Keratinocyte (primary cell): ENCODE measurements around the gene GFAP.

Experiments
- EZH2 ChIP-seq: IDR thresholded peaks from one replicate; pipeline ENCODE4 v1.6.1; 2012; ENCODE audit warnings: inconsistent platforms, mild to moderate bottlenecking, low read length, moderate library complexity
- TF ChIP-seq, protein P1 (sequence below), 3 experiments: IDR thresholded peaks in 1 of 3; conservative IDR thresholded peaks in 1 of 3; optimal IDR thresholded peaks in 1 of 3; 2 replicates in 2 of 3; 3 replicates in 1 of 3; pipeline versions ENCODE3 to v1.5.1; 2011; ENCODE audit warnings: low read length in 3 of 3, mild to moderate bottlenecking in 3 of 3, moderate library complexity in 2 of 3, control low read depth in 1 of 3, inconsistent platforms in 1 of 3; ENCODE audit not compliant: insufficient read depth in 2 of 3; ENCODE audit errors: extremely low read depth in 1 of 3

DNA sequence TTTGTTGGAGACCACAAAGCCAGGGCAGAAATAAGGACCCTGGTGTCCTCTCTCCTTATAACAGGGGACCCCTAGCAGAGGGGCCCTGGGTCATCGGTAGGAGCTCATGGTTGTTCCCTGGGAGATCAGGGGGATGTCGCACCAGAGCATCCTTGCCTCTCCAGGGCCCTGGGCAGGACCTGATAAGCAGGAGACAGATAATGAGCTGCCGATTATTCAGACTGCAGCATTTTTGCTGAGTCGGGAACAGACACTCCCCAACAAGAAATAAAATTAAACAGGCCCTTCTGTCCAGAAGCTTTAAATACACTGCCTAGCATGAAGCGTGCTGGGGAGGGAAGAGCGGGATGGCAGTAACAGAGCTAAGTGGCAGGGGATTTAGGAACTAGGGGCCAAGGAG, 15.4 kb upstream of the GFAP start:
- TF ChIP-seq, protein P1, sequence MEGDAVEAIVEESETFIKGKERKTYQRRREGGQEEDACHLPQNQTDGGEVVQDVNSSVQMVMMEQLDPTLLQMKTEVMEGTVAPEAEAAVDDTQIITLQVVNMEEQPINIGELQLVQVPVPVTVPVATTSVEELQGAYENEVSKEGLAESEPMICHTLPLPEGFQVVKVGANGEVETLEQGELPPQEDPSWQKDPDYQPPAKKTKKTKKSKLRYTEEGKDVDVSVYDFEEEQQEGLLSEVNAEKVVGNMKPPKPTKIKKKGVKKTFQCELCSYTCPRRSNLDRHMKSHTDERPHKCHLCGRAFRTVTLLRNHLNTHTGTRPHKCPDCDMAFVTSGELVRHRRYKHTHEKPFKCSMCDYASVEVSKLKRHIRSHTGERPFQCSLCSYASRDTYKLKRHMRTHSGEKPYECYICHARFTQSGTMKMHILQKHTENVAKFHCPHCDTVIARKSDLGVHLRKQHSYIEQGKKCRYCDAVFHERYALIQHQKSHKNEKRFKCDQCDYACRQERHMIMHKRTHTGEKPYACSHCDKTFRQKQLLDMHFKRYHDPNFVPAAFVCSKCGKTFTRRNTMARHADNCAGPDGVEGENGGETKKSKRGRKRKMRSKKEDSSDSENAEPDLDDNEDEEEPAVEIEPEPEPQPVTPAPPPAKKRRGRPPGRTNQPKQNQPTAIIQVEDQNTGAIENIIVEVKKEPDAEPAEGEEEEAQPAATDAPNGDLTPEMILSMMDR (optimal IDR thresholded peaks at IDR 0.05 in 1 of 3, IDR thresholded peaks at IDR 0.05 in 1 of 3, conservative IDR thresholded peaks at IDR 0.05 in 1 of 3; ENCODE audit: extremely low read depth in 1 of 3, insufficient read depth in 2 of 3, low read length in 3 of 3), result no peak
- no peak for TF ChIP-seq EZH2
